Left colon (tissue), 2 donors: ENCODE data around the gene DESI2. TPM values are rescaled to one million over a fixed set of nuclear protein-coding genes. Genes with fewer than 3 reads are reported as not detected.
A peak's percentile ranks its signal among the peaks of the same experiment; 100 is the strongest.

ENCODE experiments used
- ATAC-seq: fragments of 200-7000 bp; cut with Tn5 transposase; one replicate; pipeline ENCODE4 v1.9.1; 2020; ENCODE audit warnings: mild to moderate bottlenecking, moderate library complexity
- DNase-seq, 2 donors: peaks; one replicate each; pipeline ENCODE4 v3.0.0-alpha.2; 2020
- intact Hi-C, 2 donors: fragments of 100-400 bp; cut with DNase I in 1 of 2; cut with micrococcal nuclease in 1 of 2; formaldehyde crosslinking; loops; one replicate each; pipeline versions ENCODE4 v1.11.2 to v1.14.0; 2022; cut with DNase I, micrococcal nuclease
- long read RNA-seq: library from polyadenylated mRNA; unstranded; transcript quantifications from one replicate; pipeline ENCODE4 v2.0.0, GENCODE V29; 2021
- total RNA-seq, 2 donors: library from RNA; stranded (reverse); fragmentation: NEBNext Ultra II Directional; extraction: Animal tissue kit (Norgen Biotek cat#: 25700); gene quantifications; one replicate each; pipeline ENCODE4 v1.2.1, GENCODE V29; 2021
- donor health status: DM: no; HTN: no; CAD: no.
- donor health status: DM: yes; HTN: yes; CAD: no.

DESI2 gene
- total RNA-seq: 10 to 100 TPM; 28.2 to 30.8 TPM
- long read RNA-seq, full-length matches to known transcripts: 27 of 75 reads
- long read RNA-seq, partial matches to known transcripts: 21 of 75 reads
- long read RNA-seq, other reads (novel, unspliced or antisense): 27 of 75 reads

DNA sequence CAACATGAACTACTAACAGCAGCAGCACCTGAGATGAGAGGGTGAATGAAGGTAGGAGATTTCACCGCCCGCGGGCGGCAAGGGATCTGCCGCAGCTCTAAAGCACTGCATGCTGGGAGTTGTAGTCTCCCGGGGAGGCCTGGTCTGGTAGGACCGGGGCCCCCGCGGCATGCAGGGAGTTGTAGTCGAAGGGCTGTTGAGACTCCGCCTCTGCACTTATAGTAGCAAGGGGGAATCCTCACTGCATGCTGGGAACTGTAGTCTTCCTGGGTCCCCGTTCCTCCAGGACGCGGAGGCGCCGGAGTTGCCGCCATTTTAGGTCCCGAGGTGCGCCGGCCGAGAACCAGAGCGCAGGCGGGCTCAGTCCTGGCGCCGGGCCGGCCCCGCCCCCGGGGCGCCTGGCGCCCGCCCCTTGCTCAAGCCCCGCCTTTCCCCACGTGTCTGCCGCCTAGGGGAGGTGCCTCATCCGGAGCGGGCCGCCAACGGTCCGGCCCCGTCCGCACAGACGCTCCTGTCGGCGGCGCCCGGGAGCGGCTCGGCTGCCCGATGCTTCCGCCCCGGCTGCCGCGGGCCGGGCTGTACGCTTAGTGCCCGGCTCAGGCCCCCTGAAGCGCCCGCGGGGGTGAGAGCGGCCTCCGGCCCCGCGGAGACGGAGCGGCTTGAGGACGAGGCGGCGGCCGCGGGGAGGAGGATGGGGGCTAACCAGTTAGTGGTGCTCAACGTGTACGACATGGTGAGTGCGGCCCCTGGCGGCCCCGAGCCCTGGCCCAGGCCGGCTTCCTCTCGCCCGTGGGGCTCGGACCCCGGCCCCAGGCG lies at the start of gene DESI2:
TSS of gene DESI2 (plus strand) at position 504 of the 816 bp plus-strand sequence. CDS start at position 692, 188 bp downstream.
- peak; percentile 97 to 100 for DNase-seq
- peak; percentile 91 for ATAC-seq
- intact Hi-C loops: loop anchor here in 1 of 2 donors (10.0 kb wide), 1 partner anchor 198 kb away; the partner anchor contains the start of gene ADSS2

DNA sequence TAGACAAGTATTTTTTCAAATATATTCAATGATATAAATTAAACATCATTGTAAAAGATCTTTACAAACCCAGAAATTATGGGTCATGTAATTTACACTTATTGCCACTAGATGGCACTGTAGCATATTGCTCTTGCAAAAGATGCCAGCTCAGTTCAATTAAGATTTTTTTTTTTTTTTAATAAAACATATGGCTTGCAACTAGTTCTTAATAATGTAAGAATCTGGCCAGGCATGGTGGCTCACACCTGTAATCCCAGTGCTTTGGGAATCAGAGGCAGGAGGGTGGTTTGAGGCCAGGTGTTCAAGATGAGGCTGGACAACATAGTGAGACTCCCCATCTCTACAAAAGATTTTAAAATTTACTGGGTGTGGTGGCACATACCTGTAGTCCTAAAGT lies 49.4 kb upstream of the DESI2 start:
- DNase-seq: no peak
- ATAC-seq: no peak
- intact Hi-C loops: loop anchor here (2.0 to 10.0 kb wide), 4 partner anchors 193 to 451 kb away; no protein-coding TSS in a partner anchor

DNA sequence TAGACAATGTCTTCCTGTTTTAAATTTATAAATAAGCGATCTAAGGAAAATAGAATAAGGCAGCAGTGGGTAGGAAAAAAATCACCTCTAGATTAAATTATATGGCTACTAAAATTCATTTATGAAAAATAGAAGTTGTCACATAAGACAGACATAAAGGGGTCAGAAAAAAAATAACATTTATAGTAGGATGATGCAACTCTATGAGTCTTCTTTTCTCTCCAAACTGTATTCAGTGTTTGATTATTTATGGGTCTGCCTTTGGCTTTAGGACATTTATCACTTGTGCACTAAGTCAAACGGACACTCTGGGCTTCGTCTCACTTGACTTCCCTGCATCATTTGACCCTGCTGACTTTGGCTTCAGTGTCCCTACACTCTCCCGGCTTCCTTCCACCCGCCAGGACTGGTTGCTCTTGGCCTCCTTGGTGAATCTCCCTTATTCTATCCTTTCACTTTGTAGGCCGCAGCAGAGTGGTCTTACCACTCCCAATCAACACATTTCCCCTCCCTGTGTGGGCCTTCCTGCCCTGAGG lies 47.0 kb upstream of the DESI2 start:
- DNase-seq (no peak), ATAC-seq (no peak)
- intact Hi-C loops: loop anchor here (10.0 kb wide), 2 partner anchors 439 to 449 kb away; no protein-coding TSS in a partner anchor

DNA sequence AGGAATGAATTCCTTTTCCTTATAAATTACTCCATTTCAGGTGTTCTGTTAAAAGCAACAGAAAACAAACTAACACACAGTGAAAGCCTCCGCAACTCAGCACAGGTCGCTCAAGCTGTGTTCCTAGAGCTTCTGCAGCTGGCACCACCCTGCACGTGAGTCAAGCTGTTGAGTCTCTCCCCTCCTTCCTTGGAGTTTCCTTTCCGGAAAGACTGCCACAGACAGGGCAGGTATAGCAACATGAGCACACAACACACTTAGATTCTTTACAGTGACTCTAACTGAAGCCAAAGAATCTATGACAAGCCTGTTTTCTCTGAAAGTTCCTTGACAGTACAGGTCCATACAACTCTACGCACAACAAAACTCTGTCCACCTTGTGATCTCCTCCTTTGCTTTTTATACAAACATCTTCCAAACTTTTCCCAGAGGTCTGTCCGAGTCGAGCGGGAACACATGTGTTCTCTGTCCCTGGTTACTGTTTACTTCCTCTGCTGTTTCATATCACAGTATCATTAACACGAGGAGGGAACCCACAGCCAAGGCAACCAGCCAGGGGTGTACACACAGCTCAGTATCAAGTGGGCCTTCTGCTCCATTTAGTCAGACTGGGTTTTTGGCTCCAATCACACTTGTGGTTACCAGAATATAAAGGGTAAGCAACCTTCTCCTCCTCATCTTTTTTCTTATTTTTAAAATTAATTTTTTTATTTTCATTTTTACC lies 38.7 kb upstream of the DESI2 start:
- ATAC-seq: peak; percentile 77
- DNase-seq: peak in 1 of 2 donors; percentile 10
- intact Hi-C loops: no loop called here

DNA sequence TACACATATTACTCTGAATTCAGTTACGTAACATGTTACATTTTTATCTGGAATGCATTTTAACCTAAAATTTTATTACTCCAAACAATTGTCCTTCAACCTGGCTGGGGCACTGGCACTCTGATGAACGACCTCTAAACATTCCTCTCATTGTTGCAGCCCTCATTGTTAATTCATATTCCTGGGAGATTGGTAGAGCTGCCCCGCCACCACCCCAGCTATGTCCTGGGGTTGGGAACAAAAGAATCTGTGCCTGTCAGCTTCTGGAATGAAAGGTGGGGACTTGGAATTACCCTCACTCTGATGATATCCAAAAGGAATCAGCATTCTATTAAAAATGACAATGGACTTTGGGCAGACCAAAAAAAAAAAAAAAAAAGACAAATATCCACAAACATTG lies 38.0 kb upstream of the DESI2 start:
- DNase-seq: no peak
- intact Hi-C loops: no loop called here
- ATAC-seq: no peak

DNA sequence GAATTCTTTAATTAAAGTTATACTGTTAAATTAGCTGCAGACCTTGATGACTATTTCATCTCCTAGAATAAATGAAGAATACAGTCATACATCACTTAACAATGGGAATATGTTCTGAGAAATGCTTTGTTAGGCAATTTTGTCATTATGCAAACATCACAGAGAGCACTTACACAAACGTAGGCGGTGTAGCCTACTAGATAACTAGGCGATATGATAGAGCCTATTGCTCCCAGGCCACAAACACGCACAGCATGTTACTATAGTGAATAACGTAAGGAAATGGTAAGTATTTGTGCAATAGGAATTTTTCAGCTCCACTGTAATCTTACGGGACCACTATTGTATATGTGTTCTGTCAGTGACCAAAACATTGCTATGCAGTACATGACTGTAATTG lies 37.6 kb upstream of the DESI2 start:
- ATAC-seq: no peak
- DNase-seq: no peak
- intact Hi-C loops: no loop called here

DNA sequence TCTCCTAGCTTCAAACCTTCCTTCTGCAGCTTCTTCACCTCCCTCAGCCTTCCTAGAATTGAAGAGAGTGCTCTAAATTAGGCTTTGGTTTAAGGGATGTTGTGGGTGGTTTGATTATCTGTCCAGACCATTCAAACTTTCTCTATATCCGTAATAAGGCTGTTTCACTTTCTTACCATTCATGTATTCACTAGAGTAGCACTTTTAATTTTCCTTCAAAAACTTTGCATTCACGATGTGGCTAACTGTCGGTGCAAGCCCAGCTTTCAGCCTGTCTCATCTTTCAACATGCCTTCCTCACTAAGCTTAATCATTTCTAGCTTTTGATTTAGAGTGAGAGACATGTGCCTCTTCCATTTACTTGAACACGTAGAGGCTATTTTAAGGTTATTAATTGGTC lies 26.2 kb upstream of the DESI2 start:
- no peak for ATAC-seq
- intact Hi-C loops: no loop called here

DNA sequence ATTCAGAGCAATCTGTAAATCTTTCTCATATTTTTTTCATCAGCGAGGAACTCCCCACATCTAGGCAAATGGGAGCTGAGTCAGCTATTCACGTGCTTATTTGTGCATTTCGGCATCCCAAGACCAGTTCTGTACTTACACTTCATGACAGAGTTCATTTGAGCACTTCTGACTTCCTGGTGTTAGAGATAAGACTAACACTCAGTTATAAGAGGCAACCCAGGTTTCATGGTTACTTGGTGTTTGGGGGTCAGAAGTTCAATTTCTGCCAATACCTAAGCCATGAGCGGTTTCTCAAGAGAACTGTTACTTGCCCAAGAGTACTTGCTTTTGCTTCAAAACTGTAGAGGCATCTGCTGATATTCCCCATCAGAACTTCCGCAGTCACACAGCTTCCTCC lies 24.1 kb upstream of the DESI2 start:
- ATAC-seq: no peak
- DNase-seq: no peak
- intact Hi-C loops: no loop called here

More for the DNA sequence above, 26.2 kb upstream of the DESI2 start:
- no peak for DNase-seq

DNA sequence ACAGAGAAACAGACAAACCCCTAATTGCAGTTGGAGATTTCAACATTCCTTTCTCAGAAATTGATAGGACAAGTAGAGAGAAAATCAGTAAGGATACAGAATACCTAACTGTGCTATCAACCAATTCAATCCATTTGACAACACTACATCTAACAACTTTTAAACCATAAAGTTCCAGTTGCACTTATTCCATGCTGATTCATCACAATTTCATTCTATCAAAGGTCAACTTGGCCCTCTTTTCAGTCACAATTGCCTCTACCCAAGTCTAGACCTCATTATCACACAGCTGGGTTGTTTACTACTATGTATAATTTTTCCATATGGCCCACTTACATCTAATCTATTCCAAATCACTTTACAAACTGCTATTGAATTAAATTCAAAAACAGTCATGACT lies 19.8 kb upstream of the DESI2 start:
- intact Hi-C loops: no loop called here
- DNase-seq: no peak

DNA sequence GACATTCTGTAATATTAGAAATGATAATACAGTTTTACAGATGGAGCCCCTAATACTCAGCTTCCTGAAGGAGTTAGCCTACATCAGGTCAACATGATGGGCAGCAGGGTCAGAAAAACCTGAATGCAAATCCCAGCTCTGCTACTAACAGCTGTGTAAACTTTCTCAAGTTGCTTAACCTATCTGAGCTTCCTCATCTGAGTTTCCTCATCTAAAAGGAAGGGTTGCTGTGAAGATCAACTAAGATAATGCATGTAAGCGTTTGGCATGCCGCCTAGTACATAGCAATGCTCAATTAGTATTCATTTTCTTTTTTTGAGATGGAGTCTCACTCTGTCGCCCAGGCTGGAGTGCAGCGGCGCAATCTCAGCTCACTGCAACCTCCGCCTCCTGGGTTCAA lies 18.4 kb upstream of the DESI2 start:
- no peak for DNase-seq
- no peak for ATAC-seq
- intact Hi-C loops: no loop called here

More for the DNA sequence above, 19.8 kb upstream of the DESI2 start:
- no peak for ATAC-seq

DNA sequence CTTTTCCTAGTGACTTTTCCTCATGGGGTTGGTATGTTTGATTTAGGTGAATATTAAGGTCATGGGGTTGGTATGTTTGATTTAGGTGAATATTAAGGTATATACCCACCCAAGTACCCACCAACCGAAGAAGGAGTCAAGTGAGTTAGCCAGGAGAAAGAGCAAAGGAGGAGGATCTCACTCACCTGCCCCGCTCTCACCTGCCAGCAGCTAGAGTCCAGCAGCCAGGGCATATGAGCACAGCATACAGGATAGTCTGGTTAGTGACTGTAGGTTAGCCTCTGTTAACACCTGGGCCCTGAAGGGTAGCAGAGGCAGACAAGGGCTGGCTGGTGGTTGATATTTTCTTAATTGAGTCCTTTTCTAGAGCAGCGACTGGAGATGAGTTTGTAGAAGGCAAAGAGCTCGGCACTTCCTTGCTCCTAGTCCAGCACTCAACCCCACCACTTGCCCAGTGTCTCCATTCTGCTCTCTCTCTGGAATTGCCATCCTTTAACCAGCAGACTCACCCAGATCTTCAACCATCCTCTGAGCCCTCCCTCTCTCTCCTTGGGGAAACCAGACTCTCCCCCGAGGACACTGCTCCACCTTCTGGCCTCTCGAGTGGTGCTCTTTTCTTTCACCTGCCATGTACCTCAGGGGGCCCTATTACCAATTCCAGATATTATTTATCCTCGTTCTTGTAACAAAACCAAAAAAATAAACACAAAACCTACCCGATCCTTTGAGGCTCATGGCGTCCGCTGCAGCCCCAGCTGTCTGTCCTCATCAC lies 16.3 kb upstream of the DESI2 start:
- intact Hi-C loops: no loop called here
- ATAC-seq: no peak
- no peak for DNase-seq

DNA sequence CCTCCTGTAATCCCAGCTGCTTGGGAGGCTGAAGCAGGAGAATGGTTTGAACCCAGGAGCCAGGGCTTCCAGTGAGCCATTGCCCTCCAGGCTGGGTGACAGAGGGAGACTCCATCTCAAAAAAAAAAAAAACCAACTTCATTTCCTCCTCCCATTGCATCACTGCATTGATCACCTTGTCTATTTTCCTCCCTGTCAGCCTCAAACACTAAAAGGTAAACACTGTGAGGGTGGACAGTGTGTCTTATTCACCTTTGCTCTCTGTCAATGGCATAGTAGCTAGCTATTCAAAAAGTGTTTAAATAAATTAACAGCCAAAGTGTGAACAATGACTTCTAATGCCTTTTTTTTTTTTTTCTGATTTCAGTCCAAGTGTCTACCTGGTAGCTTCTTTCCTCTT lies 13.4 kb upstream of the DESI2 start:
- ATAC-seq: no peak
- intact Hi-C loops: no loop called here
- no peak for DNase-seq

DNA sequence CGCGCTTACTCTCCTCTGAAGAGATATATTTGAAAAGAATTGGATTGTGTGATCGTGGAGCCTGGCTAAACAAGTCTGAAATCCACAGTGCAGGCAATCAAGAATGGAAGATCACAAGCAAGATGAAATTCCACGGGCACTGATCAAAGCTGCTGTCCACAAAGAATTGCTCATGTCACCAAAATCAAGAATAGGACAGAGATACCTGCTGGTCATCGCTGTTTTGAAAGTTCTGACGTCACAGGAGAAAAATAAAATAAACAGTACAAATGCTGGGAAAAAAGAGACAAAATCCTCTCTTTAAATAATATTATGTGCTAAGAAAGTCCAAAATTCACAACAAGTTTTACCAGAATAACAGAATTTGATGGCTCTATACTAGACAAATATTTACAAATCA lies 12.0 kb upstream of the DESI2 start:
- ATAC-seq: no peak
- intact Hi-C loops: no loop called here
- no peak for DNase-seq

DNA sequence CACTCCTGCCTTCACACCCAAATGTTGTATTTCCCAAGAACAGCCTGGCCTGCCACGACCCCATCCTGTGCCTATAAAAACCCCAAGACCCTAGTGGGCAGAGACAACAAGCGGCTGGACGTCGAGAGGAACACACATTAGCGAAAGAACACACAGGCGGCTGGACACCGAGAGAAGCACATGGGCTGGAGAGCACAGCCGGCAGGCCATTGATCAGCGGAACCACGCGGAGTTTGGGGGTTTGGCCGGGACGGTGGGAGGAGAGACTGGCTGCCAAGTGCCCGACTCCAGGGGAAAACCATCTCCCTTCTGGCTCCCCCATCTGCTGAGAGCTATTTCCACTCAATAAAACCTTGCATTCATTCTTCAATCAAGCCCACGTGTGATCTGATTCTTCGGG lies 10.4 kb upstream of the DESI2 start:
- no peak for DNase-seq
- intact Hi-C loops: no loop called here
- ATAC-seq: no peak

DNA sequence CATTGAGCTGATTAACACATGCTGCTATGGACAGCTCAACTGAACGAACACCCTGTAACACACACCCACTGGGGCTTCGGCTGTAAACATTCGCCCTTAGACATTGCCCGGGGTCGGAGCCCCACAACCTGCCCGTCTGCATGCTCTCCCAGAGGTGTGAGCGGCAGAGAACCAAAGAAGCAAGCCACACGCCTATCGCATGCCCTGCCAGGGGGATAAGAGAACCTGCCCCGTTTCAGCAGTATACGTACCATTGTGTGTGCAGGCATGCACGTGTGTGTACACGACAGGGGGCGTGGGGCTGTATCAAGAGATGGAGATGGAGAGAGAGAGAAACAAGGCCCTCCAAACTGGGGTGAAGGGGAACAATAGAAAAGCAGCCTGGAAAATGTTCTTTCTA lies 9.9 kb upstream of the DESI2 start:
- no peak for DNase-seq
- intact Hi-C loops: no loop called here
- no peak for ATAC-seq

DNA sequence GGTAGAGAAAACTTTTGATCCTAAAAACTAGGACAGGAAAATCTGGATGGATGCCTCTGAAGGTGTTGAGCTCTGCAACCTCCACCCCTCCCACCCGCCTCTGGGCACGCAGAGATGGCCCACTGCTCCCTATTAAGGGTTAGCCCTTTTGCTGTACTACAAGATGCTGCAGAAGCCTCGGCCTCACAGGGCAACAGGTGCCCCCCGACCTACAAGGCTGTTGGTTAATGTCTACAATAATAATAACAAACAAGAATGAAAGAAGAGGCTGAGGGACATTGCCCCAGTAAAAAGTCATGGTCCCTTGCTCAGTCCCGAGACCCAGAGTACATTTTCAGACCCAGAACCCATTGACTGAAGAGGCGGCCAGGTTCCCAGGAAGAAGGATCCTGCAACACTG lies 7.5 kb upstream of the DESI2 start:
- no peak for ATAC-seq
- intact Hi-C loops: no loop called here
- no peak for DNase-seq

DNA sequence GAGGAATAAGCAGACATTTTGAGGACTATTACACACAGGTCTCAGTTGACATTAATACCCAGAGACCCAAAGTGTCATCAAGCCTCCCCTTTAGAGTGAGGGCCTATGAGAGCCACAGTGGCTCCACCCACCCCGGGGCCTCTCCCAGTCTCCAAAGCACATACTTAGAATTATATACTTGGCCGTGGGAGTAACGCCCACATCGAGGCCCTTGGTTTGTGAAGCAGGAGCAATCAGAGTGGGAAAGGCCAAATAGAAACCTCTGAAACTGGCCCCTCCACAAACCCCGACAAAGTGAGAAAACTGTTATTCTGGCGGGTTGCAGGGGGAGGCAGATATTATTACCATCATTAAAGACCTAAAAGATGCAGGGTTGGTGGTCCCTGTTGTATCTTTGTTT lies 7.0 kb upstream of the DESI2 start:
- intact Hi-C loops: no loop called here
- ATAC-seq (no peak), DNase-seq (no peak)

DNA sequence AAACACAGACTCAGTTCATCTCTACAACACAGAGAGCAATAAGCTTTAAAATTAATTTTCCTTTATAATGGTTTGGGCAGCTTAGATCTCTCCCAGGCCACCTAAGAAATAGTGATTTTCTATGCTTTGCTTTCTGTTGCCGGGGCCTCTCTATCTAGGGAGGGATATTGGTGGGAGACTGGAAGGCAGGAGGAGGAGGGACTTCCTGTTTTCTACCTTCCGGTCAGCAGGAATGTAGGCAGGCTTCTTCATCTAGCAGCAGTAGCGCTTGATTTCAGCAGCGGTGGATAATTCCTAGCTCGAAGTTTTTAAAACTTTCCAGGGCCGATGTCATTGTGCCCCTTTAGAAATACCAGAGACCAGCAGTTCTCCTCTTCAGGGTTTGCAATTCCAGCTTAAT lies 5.1 kb upstream of the DESI2 start:
- intact Hi-C loops: no loop called here
- no peak for ATAC-seq
- DNase-seq: no peak
